Measurements from ENCODE around the gene PCSK5. TPM values are rescaled to one million over a fixed set of nuclear protein-coding genes. Genes with fewer than 3 reads are reported as not detected.

Gene PCSK5
- total RNA-seq, 1 experiment from 2014 or later, result 6.9 TPM

DNA sequence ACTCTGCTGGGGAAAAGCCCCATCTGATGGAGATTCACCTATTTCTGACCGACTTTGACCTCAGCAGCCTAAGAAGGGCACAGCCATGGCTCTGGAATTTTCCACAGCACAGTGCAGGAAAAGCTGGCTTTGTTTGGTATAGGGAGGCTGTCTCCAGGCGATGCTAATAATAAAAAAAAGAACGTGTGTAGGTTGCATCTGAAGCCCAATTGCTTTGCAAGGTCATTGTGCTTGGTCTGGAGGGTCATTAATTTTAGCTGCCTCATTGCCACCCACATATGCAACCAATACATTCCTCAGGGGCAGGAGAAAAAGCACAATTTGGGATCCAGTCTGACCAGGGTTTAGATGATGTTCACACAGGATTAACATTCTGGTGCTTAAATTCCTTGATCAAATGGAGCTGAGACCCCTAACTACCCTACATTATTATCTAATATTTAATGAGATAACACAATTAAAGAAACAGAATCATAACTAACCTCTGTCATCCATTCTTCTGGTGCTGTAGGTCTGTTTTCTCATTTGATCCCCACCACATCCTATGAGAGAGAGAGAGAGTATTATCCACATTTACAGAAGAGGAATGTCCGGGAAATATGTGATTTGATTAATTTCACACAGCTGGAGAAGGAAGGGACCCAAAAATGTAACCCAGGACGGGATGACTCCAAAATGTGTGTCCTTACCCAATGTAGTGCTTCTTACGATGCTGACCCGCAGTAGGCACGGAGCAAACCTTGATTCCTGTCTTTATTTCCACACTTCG lies 327.8 kb downstream of the PCSK5 start:
- Histone ChIP-seq H4K20me1 (ENCODE audit: insufficient read depth) (no peaks in the 10 kb centered on the region), H3K79me2 (ENCODE audit: insufficient read depth, low read length) (no peaks in the 10 kb centered on the region), H3K27ac (ENCODE audit: low read depth, low read length) (no peak overlapping the region), H3K4me1 (ENCODE audit: control insufficient read depth in 1 of 2, insufficient read depth in 2 of 2, low read length in 2 of 2) (peaks cover 0 to 27% of the 10 kb centered on the region in 2 experiments; a peak in 2 of 4 replicates), H3K9me2 (ENCODE audit: insufficient read depth) (no peaks in the 10 kb centered on the region), H3K27me3 (ENCODE audit: insufficient read depth, low read length) (no peaks in the 10 kb centered on the region), H2AFZ (ENCODE audit: low read depth, low read length, poor library complexity, severe bottlenecking) (no peak overlapping the region), H3K4me3 (replicated peaks in 1 of 2; ENCODE audit: low read depth in 1 of 2, low read length in 2 of 2) (no peak overlapping the region), H3K9ac (ENCODE audit: low read length) (no peak overlapping the region), H3K9me3 (ENCODE audit: control insufficient read depth in 1 of 2, insufficient read depth in 1 of 2, low read depth in 1 of 2, low read length in 2 of 2) (no peaks in the 10 kb centered on the region), H3K4me2 (ENCODE audit: low read length) (no peak overlapping the region), H3K36me3 (ENCODE audit: control insufficient read depth in 1 of 2, insufficient read depth in 2 of 2, low read length in 2 of 2) (no peaks in the 10 kb centered on the region)
- TF ChIP-seq SRF (IDR thresholded peaks at IDR 0.05; ENCODE audit: low read depth), result no peak
- no peak for TF ChIP-seq FOSL1 (IDR thresholded peaks at IDR 0.05; ENCODE audit: low read depth)
- no peak for TF ChIP-seq TCF7L2 (IDR thresholded peaks at IDR 0.05; ENCODE audit: borderline replicate concordance, extremely low read depth, insufficient read depth, insufficient read length)
- no peak for TF ChIP-seq JUND (IDR thresholded peaks at IDR 0.05)
- no peak for TF ChIP-seq CBX3 (IDR thresholded peaks at IDR 0.05; ENCODE audit: low read depth)
- TF ChIP-seq SIN3A (IDR thresholded peaks at IDR 0.05; ENCODE audit: low read depth), result no peak
- RAD21 ChIA-PET (ENCODE audit: low non-redundant PET in 1 of 2, low total read pairs in 2 of 2, uncharacterized antibody in 2 of 2, unreplicated experiment in 2 of 2), result no interaction called here
- BruUV-seq (replicated peaks), result no TSS peak
- ATAC-seq (no peak), DNase-seq (ENCODE audit: low read depth, low spot score) (no peak)
- POLR2A ChIA-PET, result no interaction called here
- intact Hi-C loops (cut with micrococcal nuclease), result no loop called here
- CTCF ChIA-PET, result no interaction called here

GRCh38 chr9:76218886-76219445 lies 328.5 kb downstream of the PCSK5 start:
- Histone ChIP-seq H4K20me1 (ENCODE audit: insufficient read depth) (no peaks in the 10 kb centered on the region), H3K79me2 (ENCODE audit: insufficient read depth, low read length) (no peaks in the 10 kb centered on the region), H3K27ac (ENCODE audit: low read depth, low read length) (no peak overlapping the region), H3K9me3 (ENCODE audit: control insufficient read depth in 1 of 2, insufficient read depth in 1 of 2, low read depth in 1 of 2, low read length in 2 of 2) (no peaks in the 10 kb centered on the region), H3K4me1 (ENCODE audit: control insufficient read depth in 1 of 2, insufficient read depth in 2 of 2, low read length in 2 of 2) (peaks cover 0 to 27% of the 10 kb centered on the region in 2 experiments; a peak in 2 of 4 replicates), H3K36me3 (ENCODE audit: control insufficient read depth in 1 of 2, insufficient read depth in 2 of 2, low read length in 2 of 2) (no peaks in the 10 kb centered on the region), H3K4me2 (ENCODE audit: low read length) (no peak overlapping the region), H3K9me2 (ENCODE audit: insufficient read depth) (no peaks in the 10 kb centered on the region), H3K4me3 (replicated peaks in 1 of 2; ENCODE audit: low read depth in 1 of 2, low read length in 2 of 2) (no peak overlapping the region), H3K9ac (ENCODE audit: low read length) (no peak overlapping the region), H3K27me3 (ENCODE audit: insufficient read depth, low read length) (no peaks in the 10 kb centered on the region), H2AFZ (ENCODE audit: low read depth, low read length, poor library complexity, severe bottlenecking) (no peak overlapping the region)
- BruUV-seq (replicated peaks), result no TSS peak
- intact Hi-C loops (cut with micrococcal nuclease), result no loop called here
- ATAC-seq (no peak), DNase-seq (ENCODE audit: low read depth, low spot score) (no peak)
- CTCF ChIA-PET, result no interaction called here
- RAD21 ChIA-PET (ENCODE audit: low non-redundant PET in 1 of 2, low total read pairs in 2 of 2, uncharacterized antibody in 2 of 2, unreplicated experiment in 2 of 2), result no interaction called here
- POLR2A ChIA-PET, result no interaction called here
- TF ChIP-seq FOSL1 (IDR thresholded peaks at IDR 0.05; ENCODE audit: low read depth) (no peak), REST (IDR thresholded peaks at IDR 0.05; ENCODE audit: low read depth) (no peak), ZFX (IDR thresholded peaks at IDR 0.05) (no peak), POLR2A (IDR thresholded peaks at IDR 0.05; ENCODE audit: borderline replicate concordance, extremely low read depth, insufficient read depth, insufficient read length) (no peak), ELF1 (IDR thresholded peaks at IDR 0.05; ENCODE audit: borderline replicate concordance, low read depth) (no peak), JUND (IDR thresholded peaks at IDR 0.05) (no peak), TCF7L2 (IDR thresholded peaks at IDR 0.05; ENCODE audit: borderline replicate concordance, extremely low read depth, insufficient read depth, insufficient read length) (no peak), RAD21 (IDR thresholded peaks at IDR 0.05; ENCODE audit: low read depth) (no peak), CEBPB (IDR thresholded peaks at IDR 0.05; ENCODE audit: low read depth) (no peak), CBX3 (IDR thresholded peaks at IDR 0.05; ENCODE audit: low read depth) (no peak), SP1 (IDR thresholded peaks at IDR 0.05; ENCODE audit: low read depth) (no peak)
- TF ChIP-seq, protein P1, sequence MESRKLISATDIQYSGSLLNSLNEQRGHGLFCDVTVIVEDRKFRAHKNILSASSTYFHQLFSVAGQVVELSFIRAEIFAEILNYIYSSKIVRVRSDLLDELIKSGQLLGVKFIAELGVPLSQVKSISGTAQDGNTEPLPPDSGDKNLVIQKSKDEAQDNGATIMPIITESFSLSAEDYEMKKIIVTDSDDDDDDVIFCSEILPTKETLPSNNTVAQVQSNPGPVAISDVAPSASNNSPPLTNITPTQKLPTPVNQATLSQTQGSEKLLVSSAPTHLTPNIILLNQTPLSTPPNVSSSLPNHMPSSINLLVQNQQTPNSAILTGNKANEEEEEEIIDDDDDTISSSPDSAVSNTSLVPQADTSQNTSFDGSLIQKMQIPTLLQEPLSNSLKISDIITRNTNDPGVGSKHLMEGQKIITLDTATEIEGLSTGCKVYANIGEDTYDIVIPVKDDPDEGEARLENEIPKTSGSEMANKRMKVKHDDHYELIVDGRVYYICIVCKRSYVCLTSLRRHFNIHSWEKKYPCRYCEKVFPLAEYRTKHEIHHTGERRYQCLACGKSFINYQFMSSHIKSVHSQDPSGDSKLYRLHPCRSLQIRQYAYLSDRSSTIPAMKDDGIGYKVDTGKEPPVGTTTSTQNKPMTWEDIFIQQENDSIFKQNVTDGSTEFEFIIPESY (IDR thresholded peaks at IDR 0.05; ENCODE audit: extremely low read depth, insufficient replicate concordance, low read length), result no peak
- TF ChIP-seq, protein P2, sequence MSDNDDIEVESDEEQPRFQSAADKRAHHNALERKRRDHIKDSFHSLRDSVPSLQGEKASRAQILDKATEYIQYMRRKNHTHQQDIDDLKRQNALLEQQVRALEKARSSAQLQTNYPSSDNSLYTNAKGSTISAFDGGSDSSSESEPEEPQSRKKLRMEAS (IDR thresholded peaks at IDR 0.05), result no peak
